ENCODE results near the gene CAMK1D.
"Not testable (repeated sequence)": the region's sequence is repeated elsewhere in the genome, so short reads cannot be mapped to it uniquely, and the experiment has no call there.

The CAMK1D gene

GRCh38 chr10:12862459-12862858, 513.1 kb downstream of the CAMK1D start:
- Histone ChIP-seq H3K27me3 (ENCODE audit: control insufficient read depth in 1 of 2, insufficient read depth in 2 of 2, low read length in 2 of 2) (no peaks in the 10 kb centered on the region), H3K4me3 (ENCODE audit: low read depth in 1 of 2, low read length in 2 of 2) (no peak overlapping the region), H3K36me3 (ENCODE audit: insufficient read depth, low read length) (no peaks in the 10 kb centered on the region), H3K9ac (ENCODE audit: low read length) (no peak overlapping the region), H3K9me3 (ENCODE audit: low read length) (no peaks in the 10 kb centered on the region), H3K27ac (ENCODE audit: low read depth, low read length) (no peak overlapping the region), H3K4me1 (ENCODE audit: insufficient read depth, low read length) (no peaks in the 10 kb centered on the region)

GRCh38 chr10:12865515-12865914, 516.2 kb downstream of the CAMK1D start:
- not testable (repeated sequence) for H3K27me3 ChIP-seq (ENCODE audit: control insufficient read depth in 1 of 2, insufficient read depth in 2 of 2, low read length in 2 of 2); H3K36me3 ChIP-seq (ENCODE audit: insufficient read depth, low read length); H3K27ac ChIP-seq (ENCODE audit: low read depth, low read length); H3K9me3 ChIP-seq (ENCODE audit: low read length); H3K4me1 ChIP-seq (ENCODE audit: insufficient read depth, low read length); H3K9ac ChIP-seq (ENCODE audit: low read length); H3K4me3 ChIP-seq (ENCODE audit: low read depth in 1 of 2, low read length in 2 of 2)

- Histone ChIP-seq H3K4me1 (ENCODE audit: insufficient read depth, low read length) (no peaks in the 10 kb centered on the region), H3K36me3 (ENCODE audit: insufficient read depth, low read length) (no peaks in the 10 kb centered on the region), H3K9me3 (ENCODE audit: low read length) (no peaks in the 10 kb centered on the region), H3K4me3 (ENCODE audit: low read depth in 1 of 2, low read length in 2 of 2) (no peak overlapping the region), H3K27ac (ENCODE audit: low read depth, low read length) (no peak overlapping the region), H3K9ac (ENCODE audit: low read length) (no peak overlapping the region), H3K27me3 (ENCODE audit: control insufficient read depth in 1 of 2, insufficient read depth in 2 of 2, low read length in 2 of 2) (no peaks in the 10 kb centered on the region)
These were observed 518.9 kb downstream of the CAMK1D start for GRCh38 chr10:12868229-12868628.

- no peaks in the 10 kb centered on the region for H3K4me1 ChIP-seq (ENCODE audit: insufficient read depth, low read length)
- H3K9ac ChIP-seq (ENCODE audit: low read length): no peak overlapping the region
- no peaks in the 10 kb centered on the region for H3K9me3 ChIP-seq (ENCODE audit: low read length)
- no peak overlapping the region for H3K4me3 ChIP-seq (ENCODE audit: low read depth in 1 of 2, low read length in 2 of 2)
- H3K27ac ChIP-seq (ENCODE audit: low read depth, low read length): no peak overlapping the region
- H3K27me3 ChIP-seq (ENCODE audit: control insufficient read depth in 1 of 2, insufficient read depth in 2 of 2, low read length in 2 of 2): no peaks in the 10 kb centered on the region
- H3K36me3 ChIP-seq (ENCODE audit: insufficient read depth, low read length): no peaks in the 10 kb centered on the region
These were observed 520.1 kb downstream of the CAMK1D start for GRCh38 chr10:12869427-12869826.

- H3K9ac ChIP-seq (ENCODE audit: low read length): no peak overlapping the region
- no peaks in the 10 kb centered on the region for H3K9me3 ChIP-seq (ENCODE audit: low read length)
- no peaks in the 10 kb centered on the region for H3K27me3 ChIP-seq (ENCODE audit: control insufficient read depth in 1 of 2, insufficient read depth in 2 of 2, low read length in 2 of 2)
- no peak overlapping the region for H3K4me3 ChIP-seq (ENCODE audit: low read depth in 1 of 2, low read length in 2 of 2)
- no peak overlapping the region for H3K27ac ChIP-seq (ENCODE audit: low read depth, low read length)
- no peaks in the 10 kb centered on the region for H3K4me1 ChIP-seq (ENCODE audit: insufficient read depth, low read length)
- no peaks in the 10 kb centered on the region for H3K36me3 ChIP-seq (ENCODE audit: insufficient read depth, low read length)
These were observed 523.2 kb downstream of the CAMK1D start for GRCh38 chr10:12872577-12872976.

GRCh38 chr10:12873172-12873571, 523.8 kb downstream of the CAMK1D start:
- Histone ChIP-seq H3K27me3 (ENCODE audit: control insufficient read depth in 1 of 2, insufficient read depth in 2 of 2, low read length in 2 of 2) (no peaks in the 10 kb centered on the region), H3K27ac (ENCODE audit: low read depth, low read length) (no peak overlapping the region), H3K9me3 (ENCODE audit: low read length) (no peaks in the 10 kb centered on the region), H3K9ac (ENCODE audit: low read length) (no peak overlapping the region), H3K4me1 (ENCODE audit: insufficient read depth, low read length) (no peaks in the 10 kb centered on the region), H3K4me3 (ENCODE audit: low read depth in 1 of 2, low read length in 2 of 2) (no peak overlapping the region), H3K36me3 (ENCODE audit: insufficient read depth, low read length) (no peaks in the 10 kb centered on the region)

- H3K27ac ChIP-seq (ENCODE audit: low read depth, low read length): no peak overlapping the region
- no peaks in the 10 kb centered on the region for H3K4me1 ChIP-seq (ENCODE audit: insufficient read depth, low read length)
- H3K4me3 ChIP-seq (ENCODE audit: low read depth in 1 of 2, low read length in 2 of 2): no peak overlapping the region
- H3K9me3 ChIP-seq (ENCODE audit: low read length): no peaks in the 10 kb centered on the region
- no peaks in the 10 kb centered on the region for H3K36me3 ChIP-seq (ENCODE audit: insufficient read depth, low read length)
- H3K27me3 ChIP-seq (ENCODE audit: control insufficient read depth in 1 of 2, insufficient read depth in 2 of 2, low read length in 2 of 2): no peaks in the 10 kb centered on the region
- no peak overlapping the region for H3K9ac ChIP-seq (ENCODE audit: low read length)
These were observed 525.2 kb downstream of the CAMK1D start for GRCh38 chr10:12874501-12874900.

GRCh38 chr10:12875100-12875499, 525.8 kb downstream of the CAMK1D start:
- Histone ChIP-seq H3K4me3 (ENCODE audit: low read depth in 1 of 2, low read length in 2 of 2) (no peak overlapping the region), H3K9ac (ENCODE audit: low read length) (no peak overlapping the region), H3K9me3 (ENCODE audit: low read length) (no peaks in the 10 kb centered on the region), H3K27me3 (ENCODE audit: control insufficient read depth in 1 of 2, insufficient read depth in 2 of 2, low read length in 2 of 2) (no peaks in the 10 kb centered on the region), H3K36me3 (ENCODE audit: insufficient read depth, low read length) (no peaks in the 10 kb centered on the region), H3K27ac (ENCODE audit: low read depth, low read length) (no peak overlapping the region), H3K4me1 (ENCODE audit: insufficient read depth, low read length) (peaks cover 3% of the 10 kb centered on the region)

GRCh38 chr10:12876266-12876665, 526.9 kb downstream of the CAMK1D start:
- no peaks in the 10 kb centered on the region for H3K27me3 ChIP-seq (ENCODE audit: control insufficient read depth in 1 of 2, insufficient read depth in 2 of 2, low read length in 2 of 2)
- no peaks in the 10 kb centered on the region for H3K9me3 ChIP-seq (ENCODE audit: low read length)
- peaks cover 5% of the 10 kb centered on the region for H3K4me1 ChIP-seq (ENCODE audit: insufficient read depth, low read length)
- no peaks in the 10 kb centered on the region for H3K36me3 ChIP-seq (ENCODE audit: insufficient read depth, low read length)
- no peak overlapping the region for H3K4me3 ChIP-seq (ENCODE audit: low read depth in 1 of 2, low read length in 2 of 2)
- no peak overlapping the region for H3K27ac ChIP-seq (ENCODE audit: low read depth, low read length)
- no peak overlapping the region for H3K9ac ChIP-seq (ENCODE audit: low read length)

GRCh38 chr10:12877150-12877549, 527.8 kb downstream of the CAMK1D start:
- no peak overlapping the region for H3K27ac ChIP-seq (ENCODE audit: low read depth, low read length)
- no peak overlapping the region for H3K4me3 ChIP-seq (ENCODE audit: low read depth in 1 of 2, low read length in 2 of 2)
- no peaks in the 10 kb centered on the region for H3K36me3 ChIP-seq (ENCODE audit: insufficient read depth, low read length)
- H3K9me3 ChIP-seq (ENCODE audit: low read length): no peaks in the 10 kb centered on the region
- H3K27me3 ChIP-seq (ENCODE audit: control insufficient read depth in 1 of 2, insufficient read depth in 2 of 2, low read length in 2 of 2): no peaks in the 10 kb centered on the region
- peaks cover 5% of the 10 kb centered on the region for H3K4me1 ChIP-seq (ENCODE audit: insufficient read depth, low read length)
- H3K9ac ChIP-seq (ENCODE audit: low read length): no peak overlapping the region

GRCh38 chr10:12880423-12880822, 531.1 kb downstream of the CAMK1D start:
- H3K27me3 ChIP-seq (ENCODE audit: control insufficient read depth in 1 of 2, insufficient read depth in 2 of 2, low read length in 2 of 2): no peaks in the 10 kb centered on the region
- H3K9ac ChIP-seq (ENCODE audit: low read length): no peak overlapping the region
- no peaks in the 10 kb centered on the region for H3K9me3 ChIP-seq (ENCODE audit: low read length)
- H3K36me3 ChIP-seq (ENCODE audit: insufficient read depth, low read length): no peaks in the 10 kb centered on the region
- peaks cover 5% of the 10 kb centered on the region for H3K4me1 ChIP-seq (ENCODE audit: insufficient read depth, low read length)
- no peak overlapping the region for H3K4me3 ChIP-seq (ENCODE audit: low read depth in 1 of 2, low read length in 2 of 2)
- no peak overlapping the region for H3K27ac ChIP-seq (ENCODE audit: low read depth, low read length)

GRCh38 chr10:12884851-12885250, 535.5 kb downstream of the CAMK1D start:
- Histone ChIP-seq H3K4me1 (ENCODE audit: insufficient read depth, low read length) (peaks cover 10% of the 10 kb centered on the region), H3K9ac (ENCODE audit: low read length) (no peak overlapping the region), H3K9me3 (ENCODE audit: low read length) (no peaks in the 10 kb centered on the region)

More at GRCh38 chr10:12884851-12885250, 535.5 kb downstream of the CAMK1D start:
- no peak overlapping the region for H3K27ac ChIP-seq (ENCODE audit: low read depth, low read length)
- H3K36me3 ChIP-seq (ENCODE audit: insufficient read depth, low read length): no peaks in the 10 kb centered on the region
- H3K27me3 ChIP-seq (ENCODE audit: control insufficient read depth in 1 of 2, insufficient read depth in 2 of 2, low read length in 2 of 2): no peaks in the 10 kb centered on the region
- no peak overlapping the region for H3K4me3 ChIP-seq (ENCODE audit: low read depth in 1 of 2, low read length in 2 of 2)

Measured in muscle layer of colon (tissue), 2 donors.